Measurements from ENCODE around the gene OR51E2. TPM values are rescaled to one million over a fixed set of nuclear protein-coding genes. Genes with fewer than 3 reads are reported as not detected.

The OR51E2 gene
- total RNA-seq, 1 donor, result not detected

DNA sequence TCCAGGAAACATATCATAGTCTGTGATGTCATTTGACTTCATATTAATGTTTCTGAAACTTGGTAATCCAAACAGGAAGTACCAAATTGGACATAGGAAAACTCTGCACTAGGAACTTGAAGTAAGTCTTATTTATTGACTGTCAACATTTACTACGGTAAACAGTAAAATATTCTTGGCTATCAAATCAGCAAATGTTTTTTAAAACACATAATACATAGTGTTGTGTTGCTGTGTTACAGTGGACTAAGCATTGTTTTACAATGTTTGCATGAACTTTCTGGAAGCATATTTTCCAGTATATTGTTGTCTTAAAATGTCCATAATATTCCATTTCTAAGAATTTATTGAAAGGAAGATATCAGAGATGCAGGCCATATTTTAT lies 2.8 kb upstream of the OR51E2 start:
- TF ChIP-seq, protein P1, sequence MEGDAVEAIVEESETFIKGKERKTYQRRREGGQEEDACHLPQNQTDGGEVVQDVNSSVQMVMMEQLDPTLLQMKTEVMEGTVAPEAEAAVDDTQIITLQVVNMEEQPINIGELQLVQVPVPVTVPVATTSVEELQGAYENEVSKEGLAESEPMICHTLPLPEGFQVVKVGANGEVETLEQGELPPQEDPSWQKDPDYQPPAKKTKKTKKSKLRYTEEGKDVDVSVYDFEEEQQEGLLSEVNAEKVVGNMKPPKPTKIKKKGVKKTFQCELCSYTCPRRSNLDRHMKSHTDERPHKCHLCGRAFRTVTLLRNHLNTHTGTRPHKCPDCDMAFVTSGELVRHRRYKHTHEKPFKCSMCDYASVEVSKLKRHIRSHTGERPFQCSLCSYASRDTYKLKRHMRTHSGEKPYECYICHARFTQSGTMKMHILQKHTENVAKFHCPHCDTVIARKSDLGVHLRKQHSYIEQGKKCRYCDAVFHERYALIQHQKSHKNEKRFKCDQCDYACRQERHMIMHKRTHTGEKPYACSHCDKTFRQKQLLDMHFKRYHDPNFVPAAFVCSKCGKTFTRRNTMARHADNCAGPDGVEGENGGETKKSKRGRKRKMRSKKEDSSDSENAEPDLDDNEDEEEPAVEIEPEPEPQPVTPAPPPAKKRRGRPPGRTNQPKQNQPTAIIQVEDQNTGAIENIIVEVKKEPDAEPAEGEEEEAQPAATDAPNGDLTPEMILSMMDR (IDR thresholded peaks at IDR 0.05; ENCODE audit: extremely low read depth, low read depth, low read length), result no peak
- no peak overlapping the region for H3K4me2 ChIP-seq (ENCODE audit: insufficient read depth, low read length)
- H3K4me1 ChIP-seq (ENCODE audit: insufficient read depth, low read length), result no peaks in the 10 kb centered on the region
- H3K27me3 ChIP-seq (ENCODE audit: insufficient read depth, low read length), result no peaks in the 10 kb centered on the region
- no peak overlapping the region for H2AFZ ChIP-seq (ENCODE audit: low read length)
- H4K20me1 ChIP-seq (ENCODE audit: insufficient read depth, low read length), result no peaks in the 10 kb centered on the region
- H3K36me3 ChIP-seq (ENCODE audit: insufficient read depth, low read length), result no peaks in the 10 kb centered on the region
- no peaks in the 10 kb centered on the region for H3K9me3 ChIP-seq (ENCODE audit: low read depth, low read length)
- no peak for DNase-seq (ENCODE audit: insufficient read length, low spot score, missing footprints)
- no peak overlapping the region for H3K4me3 ChIP-seq (ENCODE audit: insufficient read depth, low read length)
- no peaks in the 10 kb centered on the region for H3K79me2 ChIP-seq (ENCODE audit: insufficient read depth, low read length)
- no peak overlapping the region for H3K27ac ChIP-seq (ENCODE audit: low read depth, low read length)

DNA sequence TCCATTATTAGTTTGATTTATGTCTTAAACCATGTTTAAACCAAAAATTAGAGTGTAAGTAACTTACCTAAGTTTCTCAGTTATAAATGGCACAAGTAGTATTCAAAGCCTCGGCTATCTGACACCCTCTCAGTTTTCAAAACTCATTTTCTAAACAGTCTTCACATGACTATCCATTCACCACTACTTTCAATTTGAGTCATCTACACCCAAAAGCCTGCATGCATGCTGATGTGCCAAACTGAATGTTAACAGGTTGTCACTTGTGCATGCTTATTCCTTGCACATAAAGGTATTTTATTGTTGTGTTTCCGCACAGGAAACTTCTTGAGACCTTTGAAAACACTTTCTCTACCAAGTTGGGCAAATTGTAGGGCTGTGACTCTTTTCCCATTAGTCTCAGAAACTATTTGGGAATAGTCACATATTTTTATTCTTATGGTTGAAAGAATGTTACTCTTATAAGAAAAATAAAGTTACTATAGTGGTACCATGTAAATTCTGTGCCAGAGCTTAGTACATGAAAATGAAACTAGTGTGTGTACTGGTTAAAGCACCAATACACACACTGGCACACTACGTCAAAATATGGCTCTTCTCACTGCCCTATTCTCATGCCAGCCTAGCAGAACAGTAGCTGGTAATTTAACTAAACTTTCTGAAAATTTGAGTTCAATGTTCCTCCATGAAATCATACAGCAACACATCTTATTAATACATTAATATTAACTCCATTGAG lies 2.2 kb upstream of the OR51E2 start:
- Histone ChIP-seq H3K36me3 (ENCODE audit: insufficient read depth, low read length) (no peaks in the 10 kb centered on the region), H3K79me2 (ENCODE audit: insufficient read depth, low read length) (no peaks in the 10 kb centered on the region), H3K4me3 (ENCODE audit: insufficient read depth, low read length) (no peak overlapping the region), H3K4me1 (ENCODE audit: insufficient read depth, low read length) (no peaks in the 10 kb centered on the region), H3K27ac (ENCODE audit: low read depth, low read length) (no peak overlapping the region), H2AFZ (ENCODE audit: low read length) (no peak overlapping the region), H3K4me2 (ENCODE audit: insufficient read depth, low read length) (no peak overlapping the region), H4K20me1 (ENCODE audit: insufficient read depth, low read length) (no peaks in the 10 kb centered on the region), H3K27me3 (ENCODE audit: insufficient read depth, low read length) (no peaks in the 10 kb centered on the region), H3K9me3 (ENCODE audit: low read depth, low read length) (no peaks in the 10 kb centered on the region)
- DNase-seq (ENCODE audit: insufficient read length, low spot score, missing footprints), result no peak
- TF ChIP-seq, protein P1 (IDR thresholded peaks at IDR 0.05; ENCODE audit: extremely low read depth, low read depth, low read length), result no peak

DNA sequence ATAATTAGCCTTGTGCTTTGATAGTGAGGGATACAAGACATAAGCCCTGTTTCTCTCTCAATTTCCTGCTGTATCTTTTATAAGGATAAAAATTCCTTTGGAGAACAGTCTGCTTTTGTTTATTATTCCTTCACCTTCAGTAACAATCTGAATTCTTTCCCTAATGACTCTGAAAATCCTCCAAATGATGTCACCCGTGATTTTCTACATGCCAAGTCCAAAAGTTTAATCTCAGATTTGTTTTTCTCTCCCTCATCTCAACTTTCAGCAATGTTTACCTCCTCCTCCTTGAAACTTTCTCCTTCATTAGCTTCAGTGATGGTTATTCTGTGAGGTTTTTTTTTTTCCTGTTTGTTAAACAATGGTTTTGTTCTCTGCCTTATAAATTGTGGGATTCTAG lies 2.2 kb downstream of the OR51E2 start:
- H3K27ac ChIP-seq (ENCODE audit: low read depth, low read length), result no peak overlapping the region
- H3K79me2 ChIP-seq (ENCODE audit: insufficient read depth, low read length), result no peaks in the 10 kb centered on the region
- H3K4me3 ChIP-seq (ENCODE audit: insufficient read depth, low read length), result no peak overlapping the region
- no peaks in the 10 kb centered on the region for H3K27me3 ChIP-seq (ENCODE audit: insufficient read depth, low read length)
- no peak overlapping the region for H3K4me2 ChIP-seq (ENCODE audit: insufficient read depth, low read length)
- H3K9me3 ChIP-seq (ENCODE audit: low read depth, low read length), result no peaks in the 10 kb centered on the region
- no peak overlapping the region for H2AFZ ChIP-seq (ENCODE audit: low read length)
- no peaks in the 10 kb centered on the region for H3K36me3 ChIP-seq (ENCODE audit: insufficient read depth, low read length)
- H4K20me1 ChIP-seq (ENCODE audit: insufficient read depth, low read length), result no peaks in the 10 kb centered on the region
- no peaks in the 10 kb centered on the region for H3K4me1 ChIP-seq (ENCODE audit: insufficient read depth, low read length)
- TF ChIP-seq, protein P1 (IDR thresholded peaks at IDR 0.05; ENCODE audit: extremely low read depth, low read depth, low read length), result no peak
- DNase-seq (ENCODE audit: insufficient read length, low spot score, missing footprints), result no peak

DNA sequence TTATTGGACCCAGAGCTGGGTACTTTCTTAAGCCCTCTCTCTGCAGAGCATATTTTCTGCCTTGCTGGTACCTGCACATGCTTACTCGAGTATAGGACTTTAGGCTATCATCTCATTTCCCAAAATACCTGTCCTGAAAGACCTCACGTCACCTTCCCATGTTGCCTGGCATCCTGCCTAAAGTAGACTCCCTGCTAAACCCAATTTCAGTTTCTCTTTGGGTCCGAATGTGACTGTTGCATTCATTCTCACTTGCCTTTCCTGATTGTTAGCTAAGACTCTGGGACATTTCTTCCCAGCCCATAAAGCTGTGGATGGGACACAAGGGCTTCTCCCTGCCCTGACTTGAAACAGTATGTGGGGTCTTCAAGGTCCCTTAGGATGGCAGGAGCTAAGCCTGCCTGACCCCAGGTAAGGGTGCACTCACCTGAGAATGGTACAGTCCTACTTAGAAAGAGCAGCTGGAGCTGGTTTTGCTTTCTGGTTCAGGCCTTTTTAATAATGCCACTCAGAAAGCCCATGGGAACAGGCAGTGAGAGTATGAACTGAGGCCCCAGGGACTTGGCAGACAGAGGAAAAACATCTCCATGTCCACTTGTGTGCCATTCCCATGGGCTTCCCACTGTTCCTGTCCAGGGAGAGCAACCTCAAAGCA lies 12.9 kb downstream of the OR51E2 start:
- H4K20me1 ChIP-seq (ENCODE audit: insufficient read depth, low read length), result no peaks in the 10 kb centered on the region
- no peak overlapping the region for H3K27ac ChIP-seq (ENCODE audit: low read depth, low read length)
- H3K36me3 ChIP-seq (ENCODE audit: insufficient read depth, low read length), result no peaks in the 10 kb centered on the region
- DNase-seq (ENCODE audit: insufficient read length, low spot score, missing footprints), result no peak
- H2AFZ ChIP-seq (ENCODE audit: low read length), result no peak overlapping the region
- H3K79me2 ChIP-seq (ENCODE audit: insufficient read depth, low read length), result no peaks in the 10 kb centered on the region
- no peak overlapping the region for H3K4me3 ChIP-seq (ENCODE audit: insufficient read depth, low read length)
- no peaks in the 10 kb centered on the region for H3K4me1 ChIP-seq (ENCODE audit: insufficient read depth, low read length)
- TF ChIP-seq, protein P1 (IDR thresholded peaks at IDR 0.05; ENCODE audit: extremely low read depth, low read depth, low read length), result no peak
- H3K27me3 ChIP-seq (ENCODE audit: insufficient read depth, low read length), result no peaks in the 10 kb centered on the region
- no peak overlapping the region for H3K4me2 ChIP-seq (ENCODE audit: insufficient read depth, low read length)
- H3K9me3 ChIP-seq (ENCODE audit: low read depth, low read length), result no peaks in the 10 kb centered on the region

Data from osteoblast (primary cell).